Adrenal gland (tissue), 12 donors: ENCODE results near the gene AGTPBP1. TPM values are rescaled to one million over a fixed set of nuclear protein-coding genes. Genes with fewer than 3 reads are reported as not detected.

Source experiments
- DNase-seq, 7 donors: peaks; one replicate each; pipeline ENCODE4 v3.0.0-alpha.2; 2019 to 2020
- H3K27ac ChIP-seq, 5 donors: fragments of 200-600 bp; sonication (generic) in 4 of 5; 1 replicate in 3 of 5; 2 replicates in 2 of 5; pipeline versions ENCODE4 v1.5.1 to v1.8.0; 2016 to 2020; ENCODE audit warnings: mild to moderate bottlenecking in 1 of 5
- H3K27me3 ChIP-seq: fragments of 200-600 bp; 2 replicates; pipeline ENCODE4 v1.8.0; 2021
- H3K36me3 ChIP-seq, 2 donors: fragments of 200-600 bp; replicated peaks in 1 of 2; 1 replicate in 1 of 2; 2 replicates in 1 of 2; pipeline versions ENCODE4 v1.5.1 to v1.8.0; 2018 to 2022
- H3K4me1 ChIP-seq, 2 donors: fragments of 200-600 bp; replicated peaks in 1 of 2; 1 replicate in 1 of 2; 2 replicates in 1 of 2; pipeline versions ENCODE4 v1.5.1 to v1.8.0; 2018 to 2021
- H3K4me3 ChIP-seq, 4 donors: fragments of 200-600 bp; sonication (generic) in 3 of 4; one replicate each; pipeline ENCODE4 v1.5.1; 2016 to 2018
- H3K9me3 ChIP-seq, 3 donors: fragments of 200-600 bp; sonication (generic) in 1 of 3; replicated peaks in 1 of 3; 1 replicate in 2 of 3; 2 replicates in 1 of 3; pipeline versions ENCODE4 v1.5.1 to v1.8.0; 2016 to 2021
- CTCF ChIP-seq, 6 experiments: fragments of 450-650 bp in 4 of 6; fragments of 200-600 bp in 2 of 6; sonication (generic) in 1 of 6; IDR thresholded peaks; 1 replicate in 5 of 6; 2 replicates in 1 of 6; pipeline versions ENCODE4 v1.5.1 to v1.8.0; 2016 to 2021; ENCODE audit warnings: antibody characterized with exemption in 6 of 6, mild to moderate bottlenecking in 2 of 6, moderate library complexity in 1 of 6
- POLR2A ChIP-seq, 2 donors: fragments of 450-650 bp; IDR thresholded peaks; one replicate each; pipeline ENCODE4 v1.6.1; 2017; ENCODE audit warnings: antibody characterized with exemption in 2 of 2, mild to moderate bottlenecking in 2 of 2, moderate library complexity in 1 of 2
- WGBS, 4 donors: extraction: QIAGEN DNeasy Blood & Tissue Kit in 2 of 4; methylation state at CpG; one replicate each; pipeline versions ENCODE4 v1.1.5 to v1.1.7; 2013 to 2017; 5-methylcytosine and 5-hydroxymethylcytosine counted together
- intact Hi-C, 2 donors: fragments of 100-400 bp; cut with DNase I; formaldehyde crosslinking; loops; one replicate each; pipeline versions ENCODE4 v1.14.1 to v1.15.0; 2022 to 2023
- polyA plus RNA-seq, 3 donors: library from polyadenylated mRNA; stranded (reverse); fragments of 200-250 nt in 2 of 3; fragments of 350-450 nt in 1 of 3; fragmentation: Illumina TruSeq in 1 of 3; extraction: RNeasy Lipid Tissue Mini Kit (QIAGEN cat#74804) in 1 of 3; gene quantifications; one replicate each; pipeline ENCODE4 v1.2.3, GENCODE V29; 2013 to 2014
- total RNA-seq, 9 donors: library from RNA; depleted of rRNA in 4 of 9; stranded (reverse); fragments of >200 nt in 4 of 9; fragments of 120-200 nt in 1 of 9; fragmentation: NEBNext Ultra II Directional in 1 of 9; extraction: Animal tissue kit (Norgen Biotek cat#: 25700) in 1 of 9; gene quantifications; one replicate each; pipeline versions ENCODE4 v1.1.0 to v1.2.4, GENCODE V29; 2013 to 2023
- donor health status: healthy with polysubstance abuse.
- donor health status: Bipolar disorder and iron deficiency.
- donor health status: DM: yes; HTN: yes; CAD: no.
- donor health status: DM: no; HTN: no; CAD: no.
- donor health status: DM: no; HTN: no; CAD: no.
- donor health status: DM: yes; HTN: yes; CAD: no.

The AGTPBP1 gene
- total and polyA plus RNA-seq, 12 donors: 4.2 to 27.5 (median 11.6) TPM

- intact Hi-C loops: loop anchor here in 1 of 2 donors (10.0 kb wide), 1 partner anchor 1206 kb away; no protein-coding TSS in a partner anchor
- 73 to 93% (median 91%) methylated on average over 2 to 8 of the region's 8 CpGs for WGBS, 4 donors
These were observed 141.0 kb downstream of the AGTPBP1 start for GRCh38 chr9:85600675-85601263.

GRCh38 chr9:85599540-85600105 is 142.1 kb downstream of the AGTPBP1 start:
- WGBS, 4 donors: 83 to 88% (median 84%) methylated on average over 3 of the region's 3 CpGs
- H3K9me3 ChIP-seq: peaks cover 0 to 4% (median 0%) of the 10 kb centered on the region in 3 donors
- DNase-seq: no peak
- TF ChIP-seq CTCF (IDR thresholded peaks at IDR 0.05): no peak
- no peak for TF ChIP-seq POLR2A (IDR thresholded peaks at IDR 0.05)
- H3K27me3 ChIP-seq: no peaks in the 10 kb centered on the region
- intact Hi-C loops: loop anchor here in 1 of 2 donors (10.0 kb wide), 1 partner anchor 1205 kb away; no protein-coding TSS in a partner anchor
- H3K36me3 ChIP-seq: no peaks in the 10 kb centered on the region
- no peak overlapping the region for H3K27ac ChIP-seq
- H3K4me3 ChIP-seq: no peak overlapping the region
- H3K4me1 ChIP-seq: no peaks in the 10 kb centered on the region

More at GRCh38 chr9:85600675-85601263, 141.0 kb downstream of the AGTPBP1 start:
- Histone ChIP-seq H3K27me3 (no peaks in the 10 kb centered on the region), H3K36me3 (no peaks in the 10 kb centered on the region), H3K4me1 (no peaks in the 10 kb centered on the region), H3K4me3 (no peak overlapping the region), H3K27ac (no peak overlapping the region), H3K9me3 (peaks cover 0 to 4% (median 0%) of the 10 kb centered on the region in 3 donors)
- no peak for DNase-seq
- no peak for TF ChIP-seq CTCF (IDR thresholded peaks at IDR 0.05)
- no peak for TF ChIP-seq POLR2A (IDR thresholded peaks at IDR 0.05)

- intact Hi-C loops: no loop called here
- no peaks in the 10 kb centered on the region for H3K36me3 ChIP-seq
- no peak for TF ChIP-seq CTCF (IDR thresholded peaks at IDR 0.05)
- no peak for TF ChIP-seq POLR2A (IDR thresholded peaks at IDR 0.05)
- H3K27ac ChIP-seq: no peak overlapping the region
- DNase-seq: no peak
- 76 to 85% (median 80%) methylated on average over 3 of the region's 3 CpGs for WGBS, 4 donors
- H3K4me1 ChIP-seq: no peaks in the 10 kb centered on the region
- H3K27me3 ChIP-seq: no peaks in the 10 kb centered on the region
- H3K4me3 ChIP-seq: no peak overlapping the region
- H3K9me3 ChIP-seq: peaks cover 0 to 4% (median 0%) of the 10 kb centered on the region in 3 donors
These were observed 147.4 kb downstream of the AGTPBP1 start for GRCh38 chr9:85594316-85594715.

GRCh38 chr9:85586684-85587083 is 155.1 kb downstream of the AGTPBP1 start:
- Histone ChIP-seq H3K27me3 (no peaks in the 10 kb centered on the region), H3K9me3 (no peaks in the 10 kb centered on the region), H3K27ac (no peak overlapping the region), H3K36me3 (no peaks in the 10 kb centered on the region), H3K4me1 (no peaks in the 10 kb centered on the region), H3K4me3 (no peak overlapping the region)
- intact Hi-C loops: no loop called here
- TF ChIP-seq CTCF (IDR thresholded peaks at IDR 0.05): no peak
- TF ChIP-seq POLR2A (IDR thresholded peaks at IDR 0.05): no peak
- 93 to 99% (median 95%) methylated on average over 3 of the region's 3 CpGs for WGBS, 4 donors
- DNase-seq: no peak
